Nasal cavity respiratory epithelium epithelial cell of viscerocranial mucosa (primary cell): Measurements from ENCODE around the gene FAM107B. TPM values are rescaled to one million over a fixed set of nuclear protein-coding genes. Genes with fewer than 3 reads are reported as not detected.

Experiments
- total RNA-seq: library from RNA; depleted of rRNA; stranded (reverse); fragments of >200 nt; gene quantifications from 2 replicates; pipeline ENCODE4 v1.2.3, GENCODE V29; 2014

FAM107B gene
- 18.5 and 29.3 TPM in 2 replicates for total RNA-seq

DNA sequence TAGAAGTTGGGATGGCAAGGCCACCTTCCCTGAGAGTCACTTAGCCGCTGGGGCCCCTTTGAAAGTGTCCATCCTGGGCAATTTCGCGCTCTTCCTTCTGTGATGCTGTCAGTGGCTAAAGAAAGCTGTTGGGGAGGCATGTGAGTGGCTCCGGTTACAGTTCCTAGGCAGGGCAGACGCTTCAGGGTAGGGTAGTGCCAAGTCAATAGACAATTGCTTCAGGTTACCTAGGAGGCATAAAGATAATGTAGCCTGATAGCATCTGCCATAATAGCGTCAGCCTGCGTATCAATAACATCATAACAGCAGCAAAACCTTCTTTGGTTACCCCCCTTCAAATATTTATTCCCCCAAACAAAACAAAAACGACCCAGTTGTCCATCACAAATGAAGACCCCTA is at the start of gene FAM107B:
TSS of gene FAM107B (minus strand) at position 101 of the 400 bp plus-strand sequence. CDS start 234 bp downstream, outside the sequence.

Other genes with a start within 250 kb of the FAM107B start
- gene CDNF, start 63.1 kb upstream of the FAM107B start, total RNA-seq: 1.2 and 1.4 TPM in 2 replicates
- gene HSPA14, start 63.4 kb upstream of the FAM107B start, total RNA-seq: 9.2 and 10.2 TPM in 2 replicates
- 26.4 and 34.2 TPM in 2 replicates for gene MSANTD7, start 63.4 kb upstream of the FAM107B start, total RNA-seq
- gene SUV39H2, start 104.0 kb upstream of the FAM107B start, total RNA-seq: 8.2 and 12.9 TPM in 2 replicates
- 8.2 and 31.7 TPM in 2 replicates for gene DCLRE1C, start 179.2 kb upstream of the FAM107B start, total RNA-seq
- gene MEIG1, start 184.5 kb upstream of the FAM107B start, total RNA-seq: 0.43 TPM in 1 of 2 replicates, not detected in the other